ENCODE results near the gene TAP1. TPM values are rescaled to one million over a fixed set of nuclear protein-coding genes. Genes with fewer than 3 reads are reported as not detected.
"Not testable (repeated sequence)": the region's sequence is repeated elsewhere in the genome, so short reads cannot be mapped to it uniquely, and the experiment has no call there.

TAP1 gene
- polyA plus RNA-seq, 2 donors, result 29.3 to 34.2 TPM

GRCh38 chr6:32883789-32884188 is 30.3 kb upstream of the TAP1 start:
- no peaks in the 10 kb centered on the region for H3K4me1 ChIP-seq (ENCODE audit: control insufficient read depth in 2 of 2, insufficient read depth in 2 of 2, low read length in 1 of 2)
- H3K4me3 ChIP-seq (ENCODE audit: low read depth in 1 of 2, low read length in 2 of 2), result no peak overlapping the region
- 14 to 29% methylated on average over 5 of the region's 5 CpGs for WGBS, 2 donors
- no peaks in the 10 kb centered on the region for H3K9me3 ChIP-seq (ENCODE audit: control insufficient read depth in 2 of 2, insufficient read depth in 1 of 2, low read depth in 1 of 2, low read length in 1 of 2)
- no peak overlapping the region for H3K27ac ChIP-seq (ENCODE audit: low read depth in 2 of 2, low read length in 1 of 2)
- H3K36me3 ChIP-seq (ENCODE audit: control insufficient read depth in 2 of 2, insufficient read depth in 2 of 2, low read length in 1 of 2), result no peaks in the 10 kb centered on the region
- no peaks in the 10 kb centered on the region for H3K27me3 ChIP-seq (ENCODE audit: control insufficient read depth in 1 of 2, insufficient read depth in 2 of 2, low read length in 2 of 2)

- no peaks in the 10 kb centered on the region for H3K9me3 ChIP-seq (ENCODE audit: control insufficient read depth in 2 of 2, insufficient read depth in 1 of 2, low read depth in 1 of 2, low read length in 1 of 2)
- H3K36me3 ChIP-seq (ENCODE audit: control insufficient read depth in 2 of 2, insufficient read depth in 2 of 2, low read length in 1 of 2), result no peaks in the 10 kb centered on the region
- no peaks in the 10 kb centered on the region for H3K4me1 ChIP-seq (ENCODE audit: control insufficient read depth in 2 of 2, insufficient read depth in 2 of 2, low read length in 1 of 2)
- H3K27ac ChIP-seq (ENCODE audit: low read depth in 2 of 2, low read length in 1 of 2), result no peak overlapping the region
- 13 to 21% methylated on average over 1 of the region's 1 CpG for WGBS, 2 donors
- H3K27me3 ChIP-seq (ENCODE audit: control insufficient read depth in 1 of 2, insufficient read depth in 2 of 2, low read length in 2 of 2), result no peaks in the 10 kb centered on the region
- no peak overlapping the region for H3K4me3 ChIP-seq (ENCODE audit: low read depth in 1 of 2, low read length in 2 of 2)
Measured at GRCh38 chr6:32882879-32883250, 29.4 kb upstream of the TAP1 start.

DNA sequence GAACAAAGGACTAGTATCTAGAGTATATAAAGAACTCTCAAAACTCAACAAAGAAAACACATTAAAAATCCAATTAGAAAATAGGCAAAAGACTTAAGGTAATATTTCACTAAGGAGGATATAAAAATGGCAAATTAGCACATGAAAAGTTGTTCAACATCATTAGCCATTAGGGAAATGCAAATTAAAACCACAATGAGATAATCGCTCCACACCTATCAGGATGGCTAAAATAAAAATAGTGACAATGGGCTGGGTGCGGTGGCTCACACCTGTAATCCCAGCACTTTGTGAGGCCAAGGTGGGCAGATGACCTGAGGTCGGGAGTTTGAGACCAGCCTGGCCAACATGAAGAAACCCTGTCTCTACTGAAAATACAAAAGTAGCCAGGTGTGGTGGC is 27.5 kb upstream of the TAP1 start:
- WGBS, 2 donors, result 65 to 82% methylated on average over 3 of the region's 3 CpGs
- H3K36me3 ChIP-seq (ENCODE audit: control insufficient read depth in 2 of 2, insufficient read depth in 2 of 2, low read length in 1 of 2); H3K27ac ChIP-seq (ENCODE audit: low read depth in 2 of 2, low read length in 1 of 2); H3K27me3 ChIP-seq (ENCODE audit: control insufficient read depth in 1 of 2, insufficient read depth in 2 of 2, low read length in 2 of 2); H3K4me3 ChIP-seq (ENCODE audit: low read depth in 1 of 2, low read length in 2 of 2); H3K9me3 ChIP-seq (ENCODE audit: control insufficient read depth in 2 of 2, insufficient read depth in 1 of 2, low read depth in 1 of 2, low read length in 1 of 2); H3K4me1 ChIP-seq (ENCODE audit: control insufficient read depth in 2 of 2, insufficient read depth in 2 of 2, low read length in 1 of 2): not testable (repeated sequence)

DNA sequence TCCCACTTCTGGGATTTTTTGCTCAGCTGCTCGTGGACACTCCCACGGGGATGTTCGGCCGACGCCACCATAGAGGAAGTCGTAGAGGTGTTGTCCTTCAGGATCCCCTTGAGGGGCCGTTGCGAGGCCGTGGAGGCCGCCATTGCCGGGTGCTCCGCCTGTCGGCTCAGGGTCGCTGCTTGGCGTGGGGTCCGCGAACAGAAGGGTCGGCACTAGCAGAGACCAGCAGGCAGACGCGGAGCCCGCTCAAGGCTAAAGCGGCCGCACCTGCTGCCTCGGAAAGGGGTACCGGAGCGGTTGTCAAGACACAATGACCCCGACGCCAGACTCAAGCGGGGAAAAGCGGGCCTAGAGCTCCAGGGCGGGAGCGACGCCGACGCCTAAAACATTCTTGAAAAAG is 26.2 kb upstream of the TAP1 start:
- Histone ChIP-seq H3K27me3 (ENCODE audit: control insufficient read depth in 1 of 2, insufficient read depth in 2 of 2, low read length in 2 of 2) (no peaks in the 10 kb centered on the region), H3K4me3 (ENCODE audit: low read depth in 1 of 2, low read length in 2 of 2) (no peak overlapping the region), H3K9me3 (ENCODE audit: control insufficient read depth in 2 of 2, insufficient read depth in 1 of 2, low read depth in 1 of 2, low read length in 1 of 2) (no peaks in the 10 kb centered on the region), H3K36me3 (ENCODE audit: control insufficient read depth in 2 of 2, insufficient read depth in 2 of 2, low read length in 1 of 2) (no peaks in the 10 kb centered on the region), H3K4me1 (ENCODE audit: control insufficient read depth in 2 of 2, insufficient read depth in 2 of 2, low read length in 1 of 2) (no peaks in the 10 kb centered on the region), H3K27ac (ENCODE audit: low read depth in 2 of 2, low read length in 1 of 2) (no peak overlapping the region)
- 60% methylated on average over 35 of the region's 35 CpGs for WGBS, 2 donors

- H3K4me1 ChIP-seq (ENCODE audit: control insufficient read depth in 2 of 2, insufficient read depth in 2 of 2, low read length in 1 of 2), result no peaks in the 10 kb centered on the region
- no peaks in the 10 kb centered on the region for H3K36me3 ChIP-seq (ENCODE audit: control insufficient read depth in 2 of 2, insufficient read depth in 2 of 2, low read length in 1 of 2)
- H3K27me3 ChIP-seq (ENCODE audit: control insufficient read depth in 1 of 2, insufficient read depth in 2 of 2, low read length in 2 of 2), result no peaks in the 10 kb centered on the region
- 86 to 93% methylated on average over 2 of the region's 2 CpGs for WGBS, 2 donors
- no peak overlapping the region for H3K27ac ChIP-seq (ENCODE audit: low read depth in 2 of 2, low read length in 1 of 2)
- H3K4me3 ChIP-seq (ENCODE audit: low read depth in 1 of 2, low read length in 2 of 2), result no peak overlapping the region
- no peaks in the 10 kb centered on the region for H3K9me3 ChIP-seq (ENCODE audit: control insufficient read depth in 2 of 2, insufficient read depth in 1 of 2, low read depth in 1 of 2, low read length in 1 of 2)
Measured at GRCh38 chr6:32876603-32877002, 23.1 kb upstream of the TAP1 start.

DNA sequence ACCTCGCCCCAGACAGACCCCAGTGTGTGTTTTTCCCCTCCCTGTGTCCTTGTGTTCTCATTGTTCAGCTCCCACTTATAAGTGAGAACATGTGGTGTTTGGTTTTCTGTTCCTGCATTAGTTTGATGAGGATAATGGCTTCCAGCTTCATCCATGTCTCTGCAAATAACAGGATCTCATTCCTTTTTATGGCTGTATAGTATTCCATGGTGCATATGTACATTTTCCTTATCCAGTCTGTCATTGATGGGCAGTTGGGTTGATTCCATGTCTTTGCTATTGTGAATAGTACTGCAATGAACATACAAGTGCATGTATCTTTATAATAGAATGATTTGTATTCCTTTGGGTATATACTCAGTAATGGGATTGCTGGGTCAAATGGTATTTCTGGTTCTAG is 20.4 kb upstream of the TAP1 start:
- WGBS, 2 donors, result 0 to 38% methylated on average over 1 of the region's 1 CpG
- not testable (repeated sequence) for H3K4me1 ChIP-seq (ENCODE audit: control insufficient read depth in 2 of 2, insufficient read depth in 2 of 2, low read length in 1 of 2); H3K27ac ChIP-seq (ENCODE audit: low read depth in 2 of 2, low read length in 1 of 2); H3K36me3 ChIP-seq (ENCODE audit: control insufficient read depth in 2 of 2, insufficient read depth in 2 of 2, low read length in 1 of 2); H3K9me3 ChIP-seq (ENCODE audit: control insufficient read depth in 2 of 2, insufficient read depth in 1 of 2, low read depth in 1 of 2, low read length in 1 of 2); H3K4me3 ChIP-seq (ENCODE audit: low read depth in 1 of 2, low read length in 2 of 2); H3K27me3 ChIP-seq (ENCODE audit: control insufficient read depth in 1 of 2, insufficient read depth in 2 of 2, low read length in 2 of 2)

- Histone ChIP-seq H3K36me3 (ENCODE audit: control insufficient read depth in 2 of 2, insufficient read depth in 2 of 2, low read length in 1 of 2) (no peaks in the 10 kb centered on the region), H3K4me1 (ENCODE audit: control insufficient read depth in 2 of 2, insufficient read depth in 2 of 2, low read length in 1 of 2) (no peaks in the 10 kb centered on the region), H3K27me3 (ENCODE audit: control insufficient read depth in 1 of 2, insufficient read depth in 2 of 2, low read length in 2 of 2) (no peaks in the 10 kb centered on the region), H3K4me3 (ENCODE audit: low read depth in 1 of 2, low read length in 2 of 2) (no peak overlapping the region), H3K27ac (ENCODE audit: low read depth in 2 of 2, low read length in 1 of 2) (no peak overlapping the region), H3K9me3 (ENCODE audit: control insufficient read depth in 2 of 2, insufficient read depth in 1 of 2, low read depth in 1 of 2, low read length in 1 of 2) (no peaks in the 10 kb centered on the region)
- 14% methylated on average over 5 of the region's 5 CpGs for WGBS, 2 donors
Measured at GRCh38 chr6:32868257-32868788, 14.8 kb upstream of the TAP1 start.

DNA sequence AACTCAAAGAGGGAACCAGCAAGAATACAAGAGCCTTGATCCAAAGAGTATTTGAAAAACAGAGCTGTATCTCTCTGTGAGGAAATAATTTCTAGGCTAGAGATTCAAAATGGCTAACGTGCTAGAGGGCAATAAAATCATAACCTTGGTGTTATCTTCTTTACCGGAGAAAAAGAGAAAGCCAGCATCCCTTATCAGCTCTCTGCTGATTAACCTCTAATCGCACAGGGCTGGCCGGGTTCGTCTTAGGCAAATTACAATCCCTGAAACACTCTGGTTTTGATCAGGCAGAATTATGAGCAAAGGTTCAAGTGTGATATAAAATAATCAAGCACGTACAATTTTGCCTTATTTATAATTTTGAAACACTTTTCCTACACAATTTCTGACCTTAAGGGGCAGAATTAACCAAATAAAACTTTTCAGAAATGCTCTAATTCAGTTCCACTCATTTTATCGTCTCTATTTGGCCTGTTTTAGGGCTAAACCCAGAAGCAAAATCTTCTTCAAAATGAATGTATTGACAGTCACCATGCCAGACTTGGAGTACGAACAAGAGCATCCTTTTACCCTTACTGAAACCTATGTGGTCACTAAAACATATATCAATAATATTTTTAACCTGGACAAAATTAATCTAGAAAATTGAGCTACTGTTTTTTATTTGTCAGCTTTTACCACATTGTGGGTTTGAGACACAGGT is 14.2 kb upstream of the TAP1 start:
- no peaks in the 10 kb centered on the region for H3K4me1 ChIP-seq (ENCODE audit: control insufficient read depth in 2 of 2, insufficient read depth in 2 of 2, low read length in 1 of 2)
- no peaks in the 10 kb centered on the region for H3K36me3 ChIP-seq (ENCODE audit: control insufficient read depth in 2 of 2, insufficient read depth in 2 of 2, low read length in 1 of 2)
- no peak overlapping the region for H3K4me3 ChIP-seq (ENCODE audit: low read depth in 1 of 2, low read length in 2 of 2)
- H3K27ac ChIP-seq (ENCODE audit: low read depth in 2 of 2, low read length in 1 of 2), result no peak overlapping the region
- H3K9me3 ChIP-seq (ENCODE audit: control insufficient read depth in 2 of 2, insufficient read depth in 1 of 2, low read depth in 1 of 2, low read length in 1 of 2), result no peaks in the 10 kb centered on the region
- WGBS, 2 donors, result 45 to 56% methylated on average over 8 of the region's 8 CpGs
- no peaks in the 10 kb centered on the region for H3K27me3 ChIP-seq (ENCODE audit: control insufficient read depth in 1 of 2, insufficient read depth in 2 of 2, low read length in 2 of 2)

DNA sequence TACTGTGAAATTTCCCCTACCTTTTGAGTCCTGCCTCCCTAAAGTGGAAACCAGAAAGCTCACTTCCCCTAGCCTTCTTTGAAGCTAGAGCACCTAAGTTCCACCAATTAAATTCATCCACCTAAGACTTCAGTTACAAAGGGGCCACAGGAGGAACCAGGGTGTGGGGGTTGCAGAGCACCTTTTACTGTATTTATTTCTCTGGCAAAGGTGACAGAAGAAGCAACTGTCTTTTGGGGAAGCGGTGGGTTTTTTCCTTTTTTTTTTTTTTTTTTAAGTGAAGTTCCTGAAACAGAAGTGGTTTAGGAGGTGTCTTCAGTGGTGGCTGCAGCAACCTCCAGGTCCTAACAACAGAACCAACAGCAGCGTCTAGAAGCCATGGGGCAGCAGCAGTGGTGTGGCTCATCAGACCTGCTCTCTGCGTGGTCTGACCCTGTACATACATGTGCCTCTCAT is 13.5 kb upstream of the TAP1 start:
- H3K27me3 ChIP-seq (ENCODE audit: control insufficient read depth in 1 of 2, insufficient read depth in 2 of 2, low read length in 2 of 2), result no peaks in the 10 kb centered on the region
- H3K9me3 ChIP-seq (ENCODE audit: control insufficient read depth in 2 of 2, insufficient read depth in 1 of 2, low read depth in 1 of 2, low read length in 1 of 2), result no peaks in the 10 kb centered on the region
- H3K36me3 ChIP-seq (ENCODE audit: control insufficient read depth in 2 of 2, insufficient read depth in 2 of 2, low read length in 1 of 2), result no peaks in the 10 kb centered on the region
- 66 to 73% methylated on average over 3 of the region's 3 CpGs for WGBS, 2 donors
- H3K4me3 ChIP-seq (ENCODE audit: low read depth in 1 of 2, low read length in 2 of 2), result no peak overlapping the region
- no peak overlapping the region for H3K27ac ChIP-seq (ENCODE audit: low read depth in 2 of 2, low read length in 1 of 2)
- no peaks in the 10 kb centered on the region for H3K4me1 ChIP-seq (ENCODE audit: control insufficient read depth in 2 of 2, insufficient read depth in 2 of 2, low read length in 1 of 2)

DNA sequence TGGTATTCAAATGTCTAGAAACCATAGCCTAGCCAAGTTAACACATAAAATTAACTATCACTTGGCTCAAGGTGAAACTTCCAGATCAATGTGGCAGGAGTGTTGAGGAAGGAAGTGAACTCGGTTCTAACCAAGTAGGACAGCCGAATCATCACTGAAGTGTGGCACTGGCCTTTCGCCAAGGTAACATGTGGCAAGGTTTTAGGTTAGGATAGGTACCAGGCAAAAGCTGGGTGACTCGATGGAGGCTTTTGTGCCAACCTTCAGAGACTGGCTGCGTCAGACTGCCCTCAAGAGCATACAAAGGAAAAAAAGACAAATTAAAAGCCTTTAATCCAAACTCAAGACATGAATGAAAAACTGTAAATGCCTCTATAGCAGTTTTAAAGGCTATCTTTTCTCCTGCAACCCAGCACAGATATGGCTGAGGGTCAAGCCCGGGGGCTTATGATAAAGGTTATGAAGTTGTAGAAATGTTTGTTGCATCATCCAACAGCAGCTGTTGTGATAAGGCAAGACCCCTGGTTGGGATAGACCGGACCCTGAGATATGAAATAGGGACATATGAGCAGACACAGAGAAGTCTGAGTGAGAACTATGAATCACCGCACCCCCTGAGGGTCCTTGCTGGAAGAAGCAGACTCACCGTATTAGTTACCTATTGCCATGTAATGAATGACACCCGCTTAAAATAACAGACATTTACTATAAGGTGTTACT is 12.4 kb upstream of the TAP1 start:
- Histone ChIP-seq H3K4me3 (ENCODE audit: low read depth in 1 of 2, low read length in 2 of 2) (no peak overlapping the region), H3K9me3 (ENCODE audit: control insufficient read depth in 2 of 2, insufficient read depth in 1 of 2, low read depth in 1 of 2, low read length in 1 of 2) (no peaks in the 10 kb centered on the region), H3K27me3 (ENCODE audit: control insufficient read depth in 1 of 2, insufficient read depth in 2 of 2, low read length in 2 of 2) (no peaks in the 10 kb centered on the region), H3K4me1 (ENCODE audit: control insufficient read depth in 2 of 2, insufficient read depth in 2 of 2, low read length in 1 of 2) (no peaks in the 10 kb centered on the region), H3K27ac (ENCODE audit: low read depth in 2 of 2, low read length in 1 of 2) (no peak overlapping the region), H3K36me3 (ENCODE audit: control insufficient read depth in 2 of 2, insufficient read depth in 2 of 2, low read length in 1 of 2) (no peaks in the 10 kb centered on the region)
- WGBS, 2 donors, result 67% methylated on average over 10 of the region's 10 CpGs

All from esophagus (tissue), 2 donors.